HG03108 (cell line): Measurements from ENCODE around the gene OR2T35.
A peak's percentile ranks its signal among the peaks of the same experiment; 100 is the strongest.

Experiments
- ATAC-seq: cut with Tn5 transposase; IDR thresholded peaks from one replicate; pipeline ENCODE4 v1.9.1; 2021; ENCODE audit warnings: moderate library complexity; ENCODE audit not compliant: unreplicated experiment

Gene OR2T35

GRCh38 chr1:248627971-248628844, 16.9 kb downstream of the OR2T35 start:
- peak; percentile 89 for ATAC-seq

DNA sequence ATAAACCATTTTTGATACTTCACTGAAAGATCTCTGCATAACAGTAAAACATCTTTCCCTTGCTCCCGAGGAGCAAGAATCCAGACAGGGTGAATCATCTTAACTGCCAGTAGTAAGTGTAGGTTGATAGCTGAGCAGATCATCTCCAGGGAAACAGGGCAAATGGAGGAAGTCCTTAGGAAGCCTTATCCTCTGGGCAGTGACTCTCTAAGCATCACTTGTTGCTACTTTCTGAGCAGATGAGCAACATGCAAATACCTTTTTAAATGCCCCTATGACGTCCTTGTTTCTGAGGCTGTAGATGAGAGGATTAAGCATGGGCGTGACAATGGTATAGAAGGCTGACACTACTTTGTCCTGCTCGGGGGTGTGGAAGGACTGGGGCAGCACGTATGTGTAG, 19.1 kb downstream of the OR2T35 start:
- no peak for ATAC-seq

DNA sequence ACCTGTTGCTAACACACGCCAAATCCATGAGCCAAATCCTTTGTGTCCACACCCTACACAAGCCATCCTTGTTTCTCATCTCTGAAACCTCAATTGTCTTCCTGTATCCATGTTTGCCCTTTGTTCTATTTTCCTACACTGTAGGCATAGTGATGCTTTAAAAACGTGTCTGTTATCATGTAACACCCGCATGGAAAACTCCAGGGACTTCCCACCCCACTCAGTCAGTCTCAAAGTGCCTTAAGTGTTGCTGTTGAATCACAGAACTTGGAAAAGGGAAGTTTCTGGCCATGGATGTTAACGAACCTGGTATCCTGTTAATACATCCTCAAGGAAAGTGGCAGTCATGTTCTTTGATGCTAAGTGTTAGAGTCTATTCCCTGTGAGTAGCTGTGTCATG, 19.9 kb downstream of the OR2T35 start:
- no peak for ATAC-seq

- ATAC-seq = no peak
These were observed 22.5 kb downstream of the OR2T35 start for GRCh38 chr1:248622570-248623001.

DNA sequence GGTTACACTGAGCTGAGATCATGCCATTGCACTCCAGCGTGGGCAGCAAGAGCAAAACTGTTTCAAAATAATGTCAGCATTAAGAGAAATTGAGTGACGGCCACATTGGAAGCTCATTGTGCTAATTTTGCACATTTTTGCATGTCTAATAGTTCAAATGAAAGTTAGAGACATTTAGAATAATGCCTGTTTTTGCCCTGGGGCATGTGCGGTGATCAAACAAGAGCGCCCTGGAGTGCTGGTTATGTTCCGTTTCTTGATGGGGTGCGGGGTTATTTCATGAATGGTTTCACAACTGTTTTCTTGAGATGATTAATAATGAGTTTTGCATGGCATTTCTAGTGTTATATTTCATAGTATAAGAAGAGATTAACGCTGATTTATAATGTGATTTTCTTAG, 23.3 kb downstream of the OR2T35 start:
- no peak for ATAC-seq

DNA sequence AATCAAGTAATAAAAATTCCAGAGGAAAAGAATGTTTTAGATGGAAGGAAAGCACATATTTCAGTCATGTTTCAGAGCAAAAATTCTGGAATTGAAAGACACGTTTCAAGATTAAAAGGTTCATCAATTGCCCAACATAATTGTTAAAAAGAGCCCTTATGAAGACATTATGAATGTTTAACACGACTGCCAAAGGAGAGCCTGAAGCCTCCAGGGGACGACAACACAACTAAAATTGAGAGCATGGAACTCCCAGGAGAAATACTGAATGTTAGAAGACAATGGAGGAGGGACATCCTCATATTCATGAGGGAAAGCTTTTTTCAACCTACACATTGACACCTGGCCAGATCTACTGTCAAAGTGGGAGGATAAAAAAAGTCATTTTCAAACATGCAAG, 26.2 kb downstream of the OR2T35 start:
- no peak for ATAC-seq

DNA sequence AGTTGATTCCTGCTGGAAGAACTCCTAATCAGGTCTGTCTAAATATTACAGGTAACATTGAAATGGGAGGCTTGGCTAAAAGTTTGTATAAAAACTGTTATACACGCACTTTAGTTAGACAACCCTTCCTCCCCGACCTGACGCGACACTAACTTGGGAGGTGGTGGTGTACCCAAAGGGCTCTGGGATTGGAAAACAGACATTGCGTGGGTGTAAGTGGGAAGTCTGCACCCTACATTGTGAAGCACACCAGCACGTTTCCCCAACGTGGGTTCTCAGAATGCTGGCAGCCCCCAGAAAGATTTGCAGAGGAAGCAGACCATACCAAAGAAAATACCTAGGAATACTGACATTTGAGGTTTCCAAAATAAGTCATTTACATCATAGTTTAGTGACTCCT, 27.0 kb downstream of the OR2T35 start:
- no peak for ATAC-seq

- ATAC-seq = no peak
These were observed 31.3 kb downstream of the OR2T35 start for GRCh38 chr1:248613742-248614141.

GRCh38 chr1:248611883-248612414, 33.1 kb downstream of the OR2T35 start:
- no peak for ATAC-seq

- ATAC-seq = no peak
These were observed 34.8 kb downstream of the OR2T35 start for GRCh38 chr1:248610301-248610700.

DNA sequence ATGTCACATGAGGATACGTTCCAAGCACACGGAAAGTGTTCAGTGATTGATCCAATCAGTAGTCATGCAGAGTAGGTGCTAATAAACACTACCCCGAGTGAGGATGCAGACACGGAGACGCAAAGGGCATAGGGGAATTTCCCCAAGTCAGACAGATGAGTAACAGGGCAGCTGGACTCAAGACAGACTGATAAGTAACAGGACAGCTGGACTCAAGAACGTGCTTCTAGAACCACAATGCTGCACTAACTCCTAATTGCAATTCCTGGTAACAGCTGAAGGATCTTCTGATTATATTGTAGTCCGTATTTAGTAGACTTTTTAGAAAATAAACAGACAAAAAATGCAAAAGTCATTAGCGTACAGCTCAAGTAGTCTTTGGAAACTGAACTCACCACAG, 45.7 kb downstream of the OR2T35 start:
- no peak for ATAC-seq

- no peak for ATAC-seq
These were observed 47.5 kb downstream of the OR2T35 start, which contains the start of gene OR2T10 for GRCh38 chr1:248597589-248597988. Gene OR2T10 (minus strand): TSS chr1:248597700. CDS start chr1:248593768, 3,932 bp downstream.

GRCh38 chr1:248596615-248597014, 48.5 kb downstream of the OR2T35 start:
- ATAC-seq = no peak

DNA sequence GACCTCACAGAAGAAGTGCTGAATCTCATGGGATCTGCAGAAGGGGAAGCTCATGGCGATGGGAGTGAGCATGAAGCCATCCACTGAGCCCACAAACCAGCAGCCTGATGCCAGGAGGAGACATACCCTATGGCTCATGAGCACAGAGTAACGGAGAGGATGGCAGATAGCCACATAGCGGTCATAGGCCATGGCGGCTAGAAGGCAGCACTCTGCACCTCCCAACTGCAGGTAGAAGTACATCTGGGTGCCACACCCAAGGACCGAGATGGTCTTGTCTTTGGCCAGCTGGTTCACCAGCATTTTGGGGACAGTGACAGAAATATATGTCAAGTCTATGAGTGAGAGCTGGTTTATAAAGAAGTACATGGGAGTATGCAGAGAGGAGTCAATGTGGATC, 51.9 kb downstream of the OR2T35 start:
- ATAC-seq = no peak

- ATAC-seq = no peak
These were observed 52.4 kb downstream of the OR2T35 start for GRCh38 chr1:248592655-248593054.

- no peak for ATAC-seq
These were observed 55.0 kb downstream of the OR2T35 start for GRCh38 chr1:248590055-248590454.

- ATAC-seq = no peak
These were observed 55.7 kb downstream of the OR2T35 start for GRCh38 chr1:248589334-248589733.
